ENCODE measurements around the gene RAB3C. TPM values are rescaled to one million over a fixed set of nuclear protein-coding genes. Genes with fewer than 3 reads are reported as not detected.

RAB3C gene
- total RNA-seq, 1 donor from 2014 or later = 0.45 TPM

DNA sequence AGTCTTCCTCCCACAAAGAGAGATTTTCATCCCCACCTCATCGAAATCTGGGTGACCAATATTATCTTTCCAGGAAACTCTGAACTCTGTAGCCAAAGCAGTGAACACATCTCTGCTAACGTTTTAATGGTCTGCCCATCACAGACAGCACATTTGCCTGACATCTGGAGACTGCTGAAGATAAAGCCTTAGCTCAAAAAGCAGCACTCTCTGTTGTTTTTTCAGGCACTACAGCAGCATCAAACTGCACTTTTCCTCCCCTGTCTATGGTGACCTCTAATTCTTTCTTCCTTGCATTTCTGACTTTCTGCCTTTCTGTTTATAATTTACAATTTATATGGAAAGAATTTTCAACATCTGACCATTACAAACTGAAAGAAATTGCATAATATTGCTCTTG is 66.8 kb downstream of the RAB3C start:
- H3K36me3 ChIP-seq (ENCODE audit: insufficient read depth, low read length) = no peaks in the 10 kb centered on the region
- no peaks in the 10 kb centered on the region for H3K4me1 ChIP-seq (ENCODE audit: insufficient read depth, low read length)
- no peak overlapping the region for H3K27ac ChIP-seq (ENCODE audit: low read depth, low read length)
- H3K27ac Mint-ChIP-seq (ENCODE audit: unreplicated experiment) = no peak overlapping the region
- no peaks in the 10 kb centered on the region for H3K27me3 ChIP-seq (ENCODE audit: insufficient read depth, low read length)
- no peak overlapping the region for H3K4me3 Mint-ChIP-seq (ENCODE audit: unreplicated experiment)
- H3K4me1 Mint-ChIP-seq (ENCODE audit: low read depth, unreplicated experiment) = no peaks in the 10 kb centered on the region
- H3K4me2 ChIP-seq (ENCODE audit: low read length) = no peak overlapping the region
- no peaks in the 10 kb centered on the region for H3K9me3 Mint-ChIP-seq (ENCODE audit: unreplicated experiment)
- no peaks in the 10 kb centered on the region for H3K79me2 ChIP-seq (ENCODE audit: insufficient read depth, low read length)
- H3K36me3 Mint-ChIP-seq (ENCODE audit: low read depth, unreplicated experiment) = no peaks in the 10 kb centered on the region
- H4K20me1 ChIP-seq (ENCODE audit: insufficient read depth, low read length) = no peaks in the 10 kb centered on the region
- H3K9ac ChIP-seq (ENCODE audit: low read length) = no peak overlapping the region
- H3K27me3 Mint-ChIP-seq (ENCODE audit: low read depth, unreplicated experiment) = no peaks in the 10 kb centered on the region
- H2AFZ ChIP-seq (ENCODE audit: low read depth, low read length) = no peak overlapping the region
- H3K4me3 ChIP-seq (ENCODE audit: insufficient read depth, low read depth, low read length) = no peak overlapping the region
- FAIRE-seq (no peak), DNase-seq (ENCODE audit: low read depth) (no peak)
- no peak for TF ChIP-seq EZH2 (IDR thresholded peaks at IDR 0.05; ENCODE audit: insufficient read depth, low read length)
- TF ChIP-seq, protein P1, sequence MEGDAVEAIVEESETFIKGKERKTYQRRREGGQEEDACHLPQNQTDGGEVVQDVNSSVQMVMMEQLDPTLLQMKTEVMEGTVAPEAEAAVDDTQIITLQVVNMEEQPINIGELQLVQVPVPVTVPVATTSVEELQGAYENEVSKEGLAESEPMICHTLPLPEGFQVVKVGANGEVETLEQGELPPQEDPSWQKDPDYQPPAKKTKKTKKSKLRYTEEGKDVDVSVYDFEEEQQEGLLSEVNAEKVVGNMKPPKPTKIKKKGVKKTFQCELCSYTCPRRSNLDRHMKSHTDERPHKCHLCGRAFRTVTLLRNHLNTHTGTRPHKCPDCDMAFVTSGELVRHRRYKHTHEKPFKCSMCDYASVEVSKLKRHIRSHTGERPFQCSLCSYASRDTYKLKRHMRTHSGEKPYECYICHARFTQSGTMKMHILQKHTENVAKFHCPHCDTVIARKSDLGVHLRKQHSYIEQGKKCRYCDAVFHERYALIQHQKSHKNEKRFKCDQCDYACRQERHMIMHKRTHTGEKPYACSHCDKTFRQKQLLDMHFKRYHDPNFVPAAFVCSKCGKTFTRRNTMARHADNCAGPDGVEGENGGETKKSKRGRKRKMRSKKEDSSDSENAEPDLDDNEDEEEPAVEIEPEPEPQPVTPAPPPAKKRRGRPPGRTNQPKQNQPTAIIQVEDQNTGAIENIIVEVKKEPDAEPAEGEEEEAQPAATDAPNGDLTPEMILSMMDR (IDR thresholded peaks at IDR 0.05; ENCODE audit: insufficient read depth, low read depth, low read length) = no peak
- H3K9me3 ChIP-seq (ENCODE audit: insufficient read depth, low read depth, low read length) = no peaks in the 10 kb centered on the region

DNA sequence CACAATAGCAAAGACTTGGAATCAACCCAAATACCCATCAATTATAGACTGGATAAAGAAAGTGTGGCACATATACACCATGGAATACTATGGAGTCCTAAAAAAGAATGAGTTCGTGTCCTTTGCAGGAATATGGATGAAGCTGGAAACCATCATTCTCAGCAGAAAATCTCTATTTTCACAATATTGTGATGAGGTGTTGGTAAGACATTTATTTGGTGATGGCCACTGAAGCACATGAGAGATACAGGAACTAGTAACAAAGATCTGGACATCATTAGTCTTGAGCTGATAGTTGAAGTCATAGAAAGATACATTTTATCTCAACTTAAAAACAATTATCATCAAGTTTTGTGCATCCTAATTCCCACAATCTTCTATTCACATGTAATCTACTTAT is 70.6 kb downstream of the RAB3C start:
- Histone ChIP-seq H3K9ac (ENCODE audit: low read length) (no peak overlapping the region), H3K36me3 (ENCODE audit: insufficient read depth, low read length) (no peaks in the 10 kb centered on the region), H3K9me3 (ENCODE audit: insufficient read depth, low read depth, low read length) (no peaks in the 10 kb centered on the region), H4K20me1 (ENCODE audit: insufficient read depth, low read length) (no peaks in the 10 kb centered on the region), H3K4me1 (ENCODE audit: insufficient read depth, low read length) (no peaks in the 10 kb centered on the region), H3K4me2 (ENCODE audit: low read length) (no peak overlapping the region), H2AFZ (ENCODE audit: low read depth, low read length) (no peak overlapping the region), H3K79me2 (ENCODE audit: insufficient read depth, low read length) (no peaks in the 10 kb centered on the region), H3K27ac (ENCODE audit: low read depth, low read length) (no peak overlapping the region), H3K4me3 (ENCODE audit: insufficient read depth, low read depth, low read length) (no peak overlapping the region), H3K27me3 (ENCODE audit: insufficient read depth, low read length) (no peaks in the 10 kb centered on the region)
- Mint-ChIP-seq H3K4me1 (ENCODE audit: low read depth, unreplicated experiment) (no peaks in the 10 kb centered on the region), H3K27ac (ENCODE audit: unreplicated experiment) (no peak overlapping the region), H3K36me3 (ENCODE audit: low read depth, unreplicated experiment) (no peaks in the 10 kb centered on the region), H3K4me3 (ENCODE audit: unreplicated experiment) (no peak overlapping the region), H3K9me3 (ENCODE audit: unreplicated experiment) (no peaks in the 10 kb centered on the region), H3K27me3 (ENCODE audit: low read depth, unreplicated experiment) (no peaks in the 10 kb centered on the region)
- FAIRE-seq = no peak
- TF ChIP-seq, protein P1 (IDR thresholded peaks at IDR 0.05; ENCODE audit: insufficient read depth, low read depth, low read length) = no peak
- no peak for TF ChIP-seq EZH2 (IDR thresholded peaks at IDR 0.05; ENCODE audit: insufficient read depth, low read length)
- DNase-seq (ENCODE audit: low read depth) = no peak

DNA sequence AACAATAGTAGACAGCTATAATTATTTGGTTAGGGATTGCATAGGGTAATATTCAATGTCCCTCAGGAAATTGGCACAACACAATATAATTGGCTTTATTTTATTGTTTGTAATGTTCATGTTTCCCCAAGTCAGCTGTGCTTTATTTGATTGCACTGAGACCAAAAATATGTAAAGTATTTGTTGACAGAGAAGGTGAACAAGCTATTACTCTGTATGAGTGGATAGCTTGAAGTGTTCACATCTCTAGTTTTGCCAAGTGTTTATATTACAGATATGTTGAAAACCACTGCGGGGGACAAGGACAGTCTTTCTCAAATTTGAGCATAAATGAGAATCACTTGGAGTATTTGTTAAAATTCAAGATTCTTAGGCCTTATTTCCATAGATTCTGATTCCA is 83.3 kb downstream of the RAB3C start:
- Mint-ChIP-seq H3K9me3 (ENCODE audit: unreplicated experiment) (no peaks in the 10 kb centered on the region), H3K4me3 (ENCODE audit: unreplicated experiment) (no peak overlapping the region), H3K36me3 (ENCODE audit: low read depth, unreplicated experiment) (no peaks in the 10 kb centered on the region), H3K27me3 (ENCODE audit: low read depth, unreplicated experiment) (no peaks in the 10 kb centered on the region), H3K4me1 (ENCODE audit: low read depth, unreplicated experiment) (no peaks in the 10 kb centered on the region), H3K27ac (ENCODE audit: unreplicated experiment) (no peak overlapping the region)
- no peak for FAIRE-seq
- Histone ChIP-seq H3K9ac (ENCODE audit: low read length) (no peak overlapping the region), H3K4me2 (ENCODE audit: low read length) (no peak overlapping the region), H3K79me2 (ENCODE audit: insufficient read depth, low read length) (no peaks in the 10 kb centered on the region), H2AFZ (ENCODE audit: low read depth, low read length) (no peak overlapping the region), H3K27ac (ENCODE audit: low read depth, low read length) (no peak overlapping the region), H3K36me3 (ENCODE audit: insufficient read depth, low read length) (no peaks in the 10 kb centered on the region), H4K20me1 (ENCODE audit: insufficient read depth, low read length) (no peaks in the 10 kb centered on the region), H3K27me3 (ENCODE audit: insufficient read depth, low read length) (no peaks in the 10 kb centered on the region), H3K9me3 (ENCODE audit: insufficient read depth, low read depth, low read length) (no peaks in the 10 kb centered on the region), H3K4me3 (ENCODE audit: insufficient read depth, low read depth, low read length) (no peak overlapping the region), H3K4me1 (ENCODE audit: insufficient read depth, low read length) (no peaks in the 10 kb centered on the region)
- TF ChIP-seq, protein P1 (IDR thresholded peaks at IDR 0.05; ENCODE audit: insufficient read depth, low read depth, low read length) = no peak
- TF ChIP-seq EZH2 (IDR thresholded peaks at IDR 0.05; ENCODE audit: insufficient read depth, low read length) = no peak
- no peak for DNase-seq (ENCODE audit: low read depth)
